OCI-LY7 (cell line): ENCODE results near the gene FOXR1. TPM values are rescaled to one million over a fixed set of nuclear protein-coding genes. Genes with fewer than 3 reads are reported as not detected.

ENCODE experiments used
- BruUV-seq: library from RNA; stranded (reverse); fragments of 400-500 nt; replicated peaks from 2 replicates; lab custom pipeline; 2021; lab: Mats Ljungman, UMichigan
- CTCF ChIA-PET: fragments of 300-600 bp; sonication (Branson Sonifier 250); formaldehyde crosslinking; loops from one replicate; lab custom pipeline; 2022; ENCODE audit warnings: antibody characterized with exemption; ENCODE audit not compliant: unreplicated experiment; lab: Charles Lee
- POLR2A ChIA-PET: fragments of 300-600 bp; sonication (Branson Sonifier 250); formaldehyde crosslinking; loops from one replicate; lab custom pipeline; 2022; ENCODE audit warnings: antibody characterized with exemption; lab: Charles Lee
- DNase-seq: peaks from one replicate; pipeline ENCODE4 v3.0.0-alpha.2; 2015; ENCODE audit warnings: low spot score
- H2AFZ ChIP-seq: fragments of 200-600 bp; sonication (generic), shearing (Covaris generic); 2 replicates; pipeline ENCODE4 v1.6.1; 2014; ENCODE audit warnings: mild to moderate bottlenecking, antibody characterized with exemption, low read length, moderate library complexity
- H3K27ac ChIP-seq: fragments of 200-600 bp; sonication (generic); 2 replicates; pipeline ENCODE4 v1.5.1; 2014; ENCODE audit warnings: mixed run types, low read depth, mild to moderate bottlenecking, moderate library complexity, low read length, inconsistent platforms; ENCODE audit not compliant: poor library complexity, severe bottlenecking
- H3K36me3 ChIP-seq: fragments of 200-600 bp; sonication (generic); 2 replicates; pipeline ENCODE4 v1.6.1; 2014; ENCODE audit warnings: mild to moderate bottlenecking, antibody characterized with exemption, low read length, moderate library complexity, mixed read lengths; ENCODE audit not compliant: insufficient read depth
- H3K4me1 ChIP-seq: fragments of 200-600 bp; sonication (generic); 2 replicates; pipeline ENCODE4 v1.5.1; 2014; ENCODE audit warnings: mild to moderate bottlenecking, low read length; ENCODE audit not compliant: insufficient read depth, poor library complexity, severe bottlenecking
- H3K4me2 ChIP-seq: fragments of 200-600 bp; sonication (generic); 2 replicates; pipeline ENCODE4 v1.6.1; 2014; ENCODE audit warnings: mild to moderate bottlenecking, low read length
- H3K4me3 ChIP-seq: fragments of 200-600 bp; sonication (generic); 2 replicates; pipeline ENCODE4 v1.5.1; 2014; ENCODE audit warnings: mild to moderate bottlenecking, low read depth, low read length; ENCODE audit not compliant: poor library complexity, severe bottlenecking
- H3K79me2 ChIP-seq: fragments of 200-600 bp; sonication (generic); 2 replicates; pipeline ENCODE4 v1.6.1; 2016; ENCODE audit warnings: low read depth, mild to moderate bottlenecking, low read length, moderate library complexity, mixed read lengths; ENCODE audit not compliant: insufficient read depth
- H3K9me2 ChIP-seq: fragments of 200-600 bp; sonication (generic); 2 replicates; pipeline ENCODE4 v1.6.1; 2016; ENCODE audit warnings: mild to moderate bottlenecking, low read length, mixed read lengths; ENCODE audit not compliant: insufficient read depth
- H3K9me3 ChIP-seq: fragments of 200-600 bp; sonication (generic); 2 replicates; pipeline ENCODE4 v1.6.1; 2014; ENCODE audit warnings: mild to moderate bottlenecking, mixed run types, low read length, mixed read lengths
- H4K20me1 ChIP-seq: fragments of 200-600 bp; sonication (generic); 2 replicates; pipeline ENCODE4 v1.6.1; 2014; ENCODE audit warnings: mild to moderate bottlenecking, antibody characterized with exemption, low read length, moderate library complexity, mixed read lengths; ENCODE audit not compliant: insufficient read depth
- EZH2phosphoT487 ChIP-seq: fragments of 200-600 bp; sonication (generic); IDR thresholded peaks from 2 replicates; pipeline ENCODE4 v1.6.1; 2018; ENCODE audit warnings: low read depth, borderline replicate concordance, mild to moderate bottlenecking, mixed run types, antibody characterized with exemption, low read length, moderate library complexity, mixed read lengths
- intact Hi-C: fragments of 100-400 bp; cut with micrococcal nuclease; formaldehyde crosslinking; loops from one replicate; pipeline ENCODE4 v1.10.0; 2022; ENCODE audit not compliant: unreplicated experiment
- total RNA-seq, 2 experiments: library from RNA; depleted of rRNA in 1 of 2; stranded (reverse); fragments of >200 nt in 1 of 2; shearing (Covaris generic) in 1 of 2; gene quantifications; 2 replicates each; pipeline ENCODE4 v1.2.3, GENCODE V29; 2014 to 2022
- TF ChIP-seq, protein P1 (sequence below): fragments of 200-600 bp; sonication (generic); conservative IDR thresholded peaks from 2 replicates; pipeline ENCODE4 v1.5.1; 2014; ENCODE audit warnings: mild to moderate bottlenecking, antibody characterized with exemption, low read length, moderate library complexity, mixed read lengths

Gene FOXR1
- total RNA-seq, 2 experiments from 2014 or later: not detected

DNA sequence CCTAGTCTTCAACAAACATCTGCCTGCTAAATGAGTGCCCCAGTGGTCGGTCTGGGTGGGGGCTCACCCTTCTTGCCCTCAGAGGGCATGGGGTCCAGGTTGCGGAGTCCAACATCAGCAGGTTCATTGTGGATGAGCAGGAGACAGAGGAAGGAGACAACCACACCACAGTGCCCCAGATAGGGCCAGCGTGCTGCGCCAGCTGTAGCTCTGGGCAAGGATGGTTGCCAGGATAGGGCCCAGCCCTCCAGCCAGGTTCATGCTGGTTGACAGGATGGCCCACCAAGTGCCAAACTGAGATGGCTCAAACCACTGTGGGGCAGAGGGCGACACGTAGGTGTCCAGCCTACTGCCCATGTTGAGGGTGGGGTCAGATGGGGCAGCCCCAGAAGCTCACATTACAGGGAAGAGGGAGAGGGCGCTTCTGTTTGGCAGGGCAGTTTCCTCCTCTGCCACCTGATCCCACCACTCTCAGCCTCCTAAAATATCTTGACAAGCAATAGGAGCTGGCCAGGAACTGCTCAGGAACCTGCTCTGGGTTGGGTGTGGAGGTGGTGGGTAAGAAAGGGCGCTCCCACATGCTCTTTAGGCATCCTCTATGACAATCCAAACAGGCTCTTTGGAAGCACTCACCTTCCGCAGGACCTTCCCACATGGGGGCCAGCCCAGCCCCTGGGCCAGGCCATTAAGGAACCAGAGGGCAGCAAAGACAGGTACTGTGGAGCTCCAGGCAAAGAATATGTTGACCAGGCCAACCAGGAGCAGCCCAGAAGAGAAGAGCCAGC lies 56.2 kb downstream of the FOXR1 start:
- Histone ChIP-seq H3K36me3 (peaks cover 34% of the 10 kb centered on the region), H3K27ac (no peak overlapping the region), H3K9me3 (no peaks in the 10 kb centered on the region), H3K9me2 (no peaks in the 10 kb centered on the region), H4K20me1 (no peaks in the 10 kb centered on the region), H3K4me2 (0 out of 2 replicates have a peak overlapping the region, but pooled peaks have one; percentile 89), H3K4me1 (peaks cover 21% of the 10 kb centered on the region), H2AFZ (no peak overlapping the region), H3K4me3 (no peak overlapping the region), H3K79me2 (peaks cover 6% of the 10 kb centered on the region; the same call in 1 of the 2 replicates)
- ChIA-PET CTCF (no interaction called here), POLR2A (no interaction called here)
- no peak for DNase-seq
- BruUV-seq: no TSS peak
- intact Hi-C loops: no loop called here
- TF ChIP-seq EZH2phosphoT487: no peak
- TF ChIP-seq, protein P1, sequence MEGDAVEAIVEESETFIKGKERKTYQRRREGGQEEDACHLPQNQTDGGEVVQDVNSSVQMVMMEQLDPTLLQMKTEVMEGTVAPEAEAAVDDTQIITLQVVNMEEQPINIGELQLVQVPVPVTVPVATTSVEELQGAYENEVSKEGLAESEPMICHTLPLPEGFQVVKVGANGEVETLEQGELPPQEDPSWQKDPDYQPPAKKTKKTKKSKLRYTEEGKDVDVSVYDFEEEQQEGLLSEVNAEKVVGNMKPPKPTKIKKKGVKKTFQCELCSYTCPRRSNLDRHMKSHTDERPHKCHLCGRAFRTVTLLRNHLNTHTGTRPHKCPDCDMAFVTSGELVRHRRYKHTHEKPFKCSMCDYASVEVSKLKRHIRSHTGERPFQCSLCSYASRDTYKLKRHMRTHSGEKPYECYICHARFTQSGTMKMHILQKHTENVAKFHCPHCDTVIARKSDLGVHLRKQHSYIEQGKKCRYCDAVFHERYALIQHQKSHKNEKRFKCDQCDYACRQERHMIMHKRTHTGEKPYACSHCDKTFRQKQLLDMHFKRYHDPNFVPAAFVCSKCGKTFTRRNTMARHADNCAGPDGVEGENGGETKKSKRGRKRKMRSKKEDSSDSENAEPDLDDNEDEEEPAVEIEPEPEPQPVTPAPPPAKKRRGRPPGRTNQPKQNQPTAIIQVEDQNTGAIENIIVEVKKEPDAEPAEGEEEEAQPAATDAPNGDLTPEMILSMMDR: no peak

- Histone ChIP-seq H4K20me1 (no peaks in the 10 kb centered on the region), H3K79me2 (peaks cover 3% of the 10 kb centered on the region; the same call in 1 of the 2 replicates), H3K9me2 (no peaks in the 10 kb centered on the region), H3K4me1 (peaks cover 21% of the 10 kb centered on the region), H2AFZ (no peak overlapping the region), H3K27ac (no peak overlapping the region), H3K4me2 (peak overlapping the region; percentile 89), H3K36me3 (peaks cover 26% of the 10 kb centered on the region), H3K4me3 (no peak overlapping the region), H3K9me3 (no peaks in the 10 kb centered on the region)
- BruUV-seq: no TSS peak
- no peak for TF ChIP-seq EZH2phosphoT487
- TF ChIP-seq, protein P1: no peak
- intact Hi-C loops: no loop called here
- DNase-seq: no peak
- POLR2A ChIA-PET: interaction anchor here (1.6 kb wide), 1 partner anchor 28 kb away, joined by 4 read pairs; no protein-coding TSS in a partner anchor
- CTCF ChIA-PET: no interaction called here
Measured at GRCh38 chr11:119028346-119029068, 56.9 kb downstream of the FOXR1 start.
